K562 (cell line): Measurements from ENCODE around the gene TGOLN2. TPM values are rescaled to one million over a fixed set of nuclear protein-coding genes. Genes with fewer than 3 reads are reported as not detected.

ENCODE experiments used
- DACH1 ChIP-seq: fragments of 450-650 bp; IDR thresholded peaks from 2 replicates; pipeline ENCODE4 v1.6.1; 2018; ENCODE audit not compliant: partially characterized antibody
- DIDO1 ChIP-seq: fragments of 450-650 bp; IDR thresholded peaks from 2 replicates; pipeline ENCODE4 v1.6.1; 2016; ENCODE audit warnings: low read depth, missing biosample characterization, missing genetic modification characterization
- GTF2A2 ChIP-seq: IDR thresholded peaks from 2 replicates; pipeline ENCODE4 v1.6.1; 2016; ENCODE audit warnings: mild to moderate bottlenecking, missing genetic modification characterization, missing compliant biosample characterization
- KDM1A ChIP-seq, 2 experiments: fragments of 450-650 bp; IDR thresholded peaks; 2 replicates each; pipeline ENCODE4 v1.6.1; 2016; ENCODE audit warnings: mild to moderate bottlenecking in 2 of 2
- MCM5 ChIP-seq: fragments of 450-650 bp; IDR thresholded peaks from 2 replicates; pipeline ENCODE4 v1.6.1; 2016; ENCODE audit warnings: low read depth
- NFYB ChIP-seq: IDR thresholded peaks from 2 replicates; pipeline ENCODE4 v1.6.1; 2011; ENCODE audit warnings: mild to moderate bottlenecking, moderate library complexity; ENCODE audit not compliant: insufficient read length; ENCODE audit errors: extremely low read depth
- NR2C1 ChIP-seq, 2 experiments: fragments of 450-650 bp; IDR thresholded peaks; 2 replicates each; pipeline ENCODE4 v1.6.1; 2017; ENCODE audit warnings: mild to moderate bottlenecking in 2 of 2, antibody characterized with exemption in 1 of 2, inconsistent platforms in 1 of 2, missing compliant biosample characterization in 1 of 2, missing genetic modification characterization in 1 of 2
- NR2F6 ChIP-seq: fragments of 450-650 bp; formaldehyde crosslinking; IDR thresholded peaks from 2 replicates; pipeline ENCODE4 v1.4.0; 2020; ENCODE audit warnings: mild to moderate bottlenecking
- SAP30 ChIP-seq: fragments of 200-600 bp; sonication (generic); IDR thresholded peaks from 2 replicates; pipeline ENCODE4 v1.6.1; 2012; ENCODE audit warnings: borderline replicate concordance, low read depth, mild to moderate bottlenecking, moderate library complexity, low read length, control low read depth, inconsistent platforms; ENCODE audit not compliant: insufficient read depth, poor library complexity, severe bottlenecking
- SMARCE1 ChIP-seq: fragments of 450-650 bp; IDR thresholded peaks from 2 replicates; pipeline ENCODE4 v1.7.1; 2016; ENCODE audit warnings: mild to moderate bottlenecking
- ZBTB7A ChIP-seq: IDR thresholded peaks from 2 replicates; pipeline ENCODE4 v1.6.1; 2011; ENCODE audit warnings: low read depth, mild to moderate bottlenecking, low read length, moderate library complexity, borderline replicate concordance; ENCODE audit not compliant: control insufficient read depth
- ZNF699 ChIP-seq: fragments of 250-450 bp; sonication (Bioruptor Pico); IDR thresholded peaks from 2 replicates; pipeline ENCODE4 v1.8.0; 2021; ENCODE audit warnings: mild to moderate bottlenecking, moderate library complexity; ENCODE audit not compliant: insufficient replicate concordance
- ZNF75A ChIP-seq: fragments of 450-650 bp; formaldehyde crosslinking; IDR thresholded peaks from 2 replicates; pipeline ENCODE4 v1.4.0; 2020; ENCODE audit warnings: mild to moderate bottlenecking
- polyA plus RNA-seq, 8 experiments: library from polyadenylated mRNA; depleted of rRNA in 4 of 8; stranded (reverse) in 5 of 8; unstranded in 3 of 8; fragments of >200 nt; fragmentation: Nextera tagmentation in 2 of 8; fragmentation: Illumina TruSeq in 1 of 8; extraction: Ambion mirVana in 2 of 8; extraction: Trizol in 1 of 8; gene quantifications; 2 replicates each; pipeline versions ENCODE4 v1.2.1 to v1.2.3, GENCODE V29; 2011 to 2014; ENCODE audit warnings: inconsistent platforms in 1 of 8, missing spikeins in 1 of 8
- total RNA-seq, 7 experiments: library from RNA; depleted of rRNA in 6 of 7; stranded (reverse); fragments of >200 nt in 6 of 7; fragmentation: Illumina TruSeq in 2 of 7; extraction: Trizol in 2 of 7; gene quantifications; 2 replicates each; pipeline versions ENCODE4 v1.2.1 to v1.2.3, GENCODE V29; 2011 to 2021; ENCODE audit warnings: low replicate concordance in 1 of 7
- TF ChIP-seq, protein P1 (sequence below), 3 experiments: IDR thresholded peaks in 2 of 3; conservative IDR thresholded peaks in 1 of 3; 2 replicates each; pipeline ENCODE4 v1.5.1; 2011 to 2012; ENCODE audit warnings: low read length in 3 of 3, mild to moderate bottlenecking in 3 of 3, control low read depth in 2 of 3, improper control_type of control experiment in 1 of 3, inconsistent platforms in 1 of 3, low read depth in 1 of 3, mixed read lengths in 1 of 3, moderate library complexity in 1 of 3; ENCODE audit not compliant: insufficient read depth in 2 of 3
- TF ChIP-seq, protein P2 (sequence below): fragments of 450-650 bp; IDR thresholded peaks from 2 replicates; pipeline ENCODE4 v1.6.1; 2016; ENCODE audit warnings: antibody characterized with exemption
- TF ChIP-seq, protein P3 (sequence below): sonication (generic); formaldehyde crosslinking; IDR thresholded peaks from 2 replicates; pipeline ENCODE4 v1.8.0; 2022; ENCODE audit warnings: mild to moderate bottlenecking, low read depth, missing genetic modification reagents
- TF ChIP-seq, protein P4 (sequence below): fragments of 450-650 bp; IDR thresholded peaks from 2 replicates; pipeline ENCODE4 v1.6.1; 2016; ENCODE audit warnings: mild to moderate bottlenecking

The TGOLN2 gene
- total and polyA plus RNA-seq, 9 of the 15 experiments (the other 6 are each of a cell fraction or from before 2014, with no cell fraction given): 13.0 to 66.5 (median 35.9) TPM

DNA sequence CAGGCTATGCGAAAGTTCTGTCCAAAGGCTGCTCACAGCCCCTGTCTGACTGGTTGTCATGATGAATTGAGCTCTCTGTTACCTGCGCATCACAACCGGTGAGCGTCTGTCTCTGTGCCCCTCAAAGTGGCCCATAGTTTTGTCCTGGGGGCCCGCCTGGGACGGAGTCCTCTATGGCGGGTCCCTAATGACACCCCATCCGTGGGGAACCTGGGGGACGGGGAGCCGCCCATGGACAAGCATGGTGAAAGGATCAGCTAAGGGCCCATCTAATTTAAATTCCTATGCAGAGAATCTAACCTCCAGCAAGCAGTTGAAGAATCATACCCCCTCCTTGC lies 27.3 kb upstream of the TGOLN2 start (continued):
- TF ChIP-seq, protein P1, sequence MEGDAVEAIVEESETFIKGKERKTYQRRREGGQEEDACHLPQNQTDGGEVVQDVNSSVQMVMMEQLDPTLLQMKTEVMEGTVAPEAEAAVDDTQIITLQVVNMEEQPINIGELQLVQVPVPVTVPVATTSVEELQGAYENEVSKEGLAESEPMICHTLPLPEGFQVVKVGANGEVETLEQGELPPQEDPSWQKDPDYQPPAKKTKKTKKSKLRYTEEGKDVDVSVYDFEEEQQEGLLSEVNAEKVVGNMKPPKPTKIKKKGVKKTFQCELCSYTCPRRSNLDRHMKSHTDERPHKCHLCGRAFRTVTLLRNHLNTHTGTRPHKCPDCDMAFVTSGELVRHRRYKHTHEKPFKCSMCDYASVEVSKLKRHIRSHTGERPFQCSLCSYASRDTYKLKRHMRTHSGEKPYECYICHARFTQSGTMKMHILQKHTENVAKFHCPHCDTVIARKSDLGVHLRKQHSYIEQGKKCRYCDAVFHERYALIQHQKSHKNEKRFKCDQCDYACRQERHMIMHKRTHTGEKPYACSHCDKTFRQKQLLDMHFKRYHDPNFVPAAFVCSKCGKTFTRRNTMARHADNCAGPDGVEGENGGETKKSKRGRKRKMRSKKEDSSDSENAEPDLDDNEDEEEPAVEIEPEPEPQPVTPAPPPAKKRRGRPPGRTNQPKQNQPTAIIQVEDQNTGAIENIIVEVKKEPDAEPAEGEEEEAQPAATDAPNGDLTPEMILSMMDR (IDR thresholded peaks at IDR 0.05 in 2 of 3, conservative IDR thresholded peaks at IDR 0.05 in 1 of 3; ENCODE audit: insufficient read depth in 2 of 3, low read depth in 1 of 3, low read length in 3 of 3): no peak
- TF ChIP-seq, protein P2, sequence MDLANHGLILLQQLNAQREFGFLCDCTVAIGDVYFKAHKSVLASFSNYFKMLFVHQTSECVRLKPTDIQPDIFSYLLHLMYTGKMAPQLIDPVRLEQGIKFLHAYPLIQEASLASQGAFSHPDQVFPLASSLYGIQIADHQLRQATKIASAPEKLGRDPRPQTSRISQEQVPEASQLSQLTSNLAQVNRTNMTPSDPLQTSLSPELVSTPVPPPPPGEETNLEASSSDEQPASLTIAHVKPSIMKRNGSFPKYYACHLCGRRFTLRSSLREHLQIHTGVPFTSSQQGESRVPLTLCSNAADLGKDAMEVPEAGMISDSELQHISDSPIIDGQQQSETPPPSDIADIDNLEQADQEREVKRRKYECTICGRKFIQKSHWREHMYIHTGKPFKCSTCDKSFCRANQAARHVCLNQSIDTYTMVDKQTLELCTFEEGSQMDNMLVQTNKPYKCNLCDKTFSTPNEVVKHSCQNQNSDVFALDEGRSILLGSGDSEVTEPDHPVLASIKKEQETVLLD: no peak
- no peak for TF ChIP-seq MCM5
- TF ChIP-seq DIDO1 (tag): 0 out of 2 replicates have a peak, but pooled peaks have one; percentile 5
- TF ChIP-seq NFYB: no peak
- no peak for TF ChIP-seq KDM1A (IDR thresholded peaks at IDR 0.05)
- TF ChIP-seq SAP30: peak; percentile 3
- no peak for TF ChIP-seq NR2F6 (CRISPR knock-in tag)
- no peak for TF ChIP-seq ZBTB7A
- no peak for TF ChIP-seq ZNF699
- TF ChIP-seq, protein P3, sequence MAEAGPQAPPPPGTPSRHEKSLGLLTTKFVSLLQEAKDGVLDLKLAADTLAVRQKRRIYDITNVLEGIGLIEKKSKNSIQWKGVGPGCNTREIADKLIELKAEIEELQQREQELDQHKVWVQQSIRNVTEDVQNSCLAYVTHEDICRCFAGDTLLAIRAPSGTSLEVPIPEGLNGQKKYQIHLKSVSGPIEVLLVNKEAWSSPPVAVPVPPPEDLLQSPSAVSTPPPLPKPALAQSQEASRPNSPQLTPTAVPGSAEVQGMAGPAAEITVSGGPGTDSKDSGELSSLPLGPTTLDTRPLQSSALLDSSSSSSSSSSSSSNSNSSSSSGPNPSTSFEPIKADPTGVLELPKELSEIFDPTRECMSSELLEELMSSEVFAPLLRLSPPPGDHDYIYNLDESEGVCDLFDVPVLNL (CRISPR knock-in tag): no peak
- TF ChIP-seq, protein P4, sequence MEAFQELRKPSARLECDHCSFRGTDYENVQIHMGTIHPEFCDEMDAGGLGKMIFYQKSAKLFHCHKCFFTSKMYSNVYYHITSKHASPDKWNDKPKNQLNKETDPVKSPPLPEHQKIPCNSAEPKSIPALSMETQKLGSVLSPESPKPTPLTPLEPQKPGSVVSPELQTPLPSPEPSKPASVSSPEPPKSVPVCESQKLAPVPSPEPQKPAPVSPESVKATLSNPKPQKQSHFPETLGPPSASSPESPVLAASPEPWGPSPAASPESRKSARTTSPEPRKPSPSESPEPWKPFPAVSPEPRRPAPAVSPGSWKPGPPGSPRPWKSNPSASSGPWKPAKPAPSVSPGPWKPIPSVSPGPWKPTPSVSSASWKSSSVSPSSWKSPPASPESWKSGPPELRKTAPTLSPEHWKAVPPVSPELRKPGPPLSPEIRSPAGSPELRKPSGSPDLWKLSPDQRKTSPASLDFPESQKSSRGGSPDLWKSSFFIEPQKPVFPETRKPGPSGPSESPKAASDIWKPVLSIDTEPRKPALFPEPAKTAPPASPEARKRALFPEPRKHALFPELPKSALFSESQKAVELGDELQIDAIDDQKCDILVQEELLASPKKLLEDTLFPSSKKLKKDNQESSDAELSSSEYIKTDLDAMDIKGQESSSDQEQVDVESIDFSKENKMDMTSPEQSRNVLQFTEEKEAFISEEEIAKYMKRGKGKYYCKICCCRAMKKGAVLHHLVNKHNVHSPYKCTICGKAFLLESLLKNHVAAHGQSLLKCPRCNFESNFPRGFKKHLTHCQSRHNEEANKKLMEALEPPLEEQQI: no peak
- TF ChIP-seq NR2C1 (IDR thresholded peaks at IDR 0.05): no peak
- TF ChIP-seq NR2C1 (tag; IDR thresholded peaks at IDR 0.05): no peak
- TF ChIP-seq ZNF75A (CRISPR knock-in tag): no peak
- TF ChIP-seq GTF2A2 (tag): no peak
- no peak for TF ChIP-seq DACH1
- 0 out of 2 replicates have a peak, but pooled peaks have one; percentile 22 for TF ChIP-seq SMARCE1
- TF ChIP-seq, all 486 proteins: peak for 4
